ENCODE results near the gene SELENON. TPM values are rescaled to one million over a fixed set of nuclear protein-coding genes. Genes with fewer than 3 reads are reported as not detected.

Gene SELENON
- total RNA-seq, 1 donor from 2014 or later: 64.1 TPM

- H3K36me3 ChIP-seq (ENCODE audit: insufficient read depth, low read length): peaks cover 53% of the 10 kb centered on the region
- H3K4me3 ChIP-seq (ENCODE audit: insufficient read depth, low read depth, low read length): no peak overlapping the region
- no peak overlapping the region for H3K9ac ChIP-seq (ENCODE audit: low read length)
- FAIRE-seq: no peak
- no peaks in the 10 kb centered on the region for H3K79me2 ChIP-seq (ENCODE audit: insufficient read depth, low read length)
- no peaks in the 10 kb centered on the region for H3K9me3 ChIP-seq (ENCODE audit: insufficient read depth, low read depth, low read length)
- H4K20me1 ChIP-seq (ENCODE audit: insufficient read depth, low read length): no peaks in the 10 kb centered on the region
- Mint-ChIP-seq H3K27ac (ENCODE audit: unreplicated experiment) (no peak overlapping the region), H3K4me3 (ENCODE audit: unreplicated experiment) (no peak overlapping the region), H3K9me3 (ENCODE audit: unreplicated experiment) (no peaks in the 10 kb centered on the region), H3K27me3 (ENCODE audit: low read depth, unreplicated experiment) (no peaks in the 10 kb centered on the region), H3K4me1 (ENCODE audit: low read depth, unreplicated experiment) (peaks cover 2% of the 10 kb centered on the region), H3K36me3 (ENCODE audit: low read depth, unreplicated experiment) (peaks cover 29% of the 10 kb centered on the region)
- TF ChIP-seq CTCF (IDR thresholded peaks at IDR 0.05; ENCODE audit: insufficient read depth, low read depth, low read length) (no peak), EZH2 (IDR thresholded peaks at IDR 0.05; ENCODE audit: insufficient read depth, low read length) (no peak)
- no peak for DNase-seq (ENCODE audit: low read depth)
- no peak overlapping the region for H2AFZ ChIP-seq (ENCODE audit: low read depth, low read length)
- peaks cover 1% of the 10 kb centered on the region for H3K4me1 ChIP-seq (ENCODE audit: insufficient read depth, low read length)
- no peak overlapping the region for H3K27ac ChIP-seq (ENCODE audit: low read depth, low read length)
- H3K4me2 ChIP-seq (ENCODE audit: low read length): no peak overlapping the region
- no peaks in the 10 kb centered on the region for H3K27me3 ChIP-seq (ENCODE audit: insufficient read depth, low read length)
These were observed 31.7 kb downstream of the SELENON start for GRCh38 chr1:25831569-25832196.

- TF ChIP-seq CTCF (IDR thresholded peaks at IDR 0.05; ENCODE audit: insufficient read depth, low read depth, low read length): no peak
- no peak for TF ChIP-seq EZH2 (IDR thresholded peaks at IDR 0.05; ENCODE audit: insufficient read depth, low read length)
- Histone ChIP-seq H3K4me1 (ENCODE audit: insufficient read depth, low read length) (peaks cover 6% of the 10 kb centered on the region), H3K27ac (ENCODE audit: low read depth, low read length) (no peak overlapping the region), H3K36me3 (ENCODE audit: insufficient read depth, low read length) (peaks cover 50% of the 10 kb centered on the region), H2AFZ (ENCODE audit: low read depth, low read length) (no peak overlapping the region), H3K4me2 (ENCODE audit: low read length) (no peak overlapping the region), H3K9me3 (ENCODE audit: insufficient read depth, low read depth, low read length) (no peaks in the 10 kb centered on the region), H3K79me2 (ENCODE audit: insufficient read depth, low read length) (no peaks in the 10 kb centered on the region), H4K20me1 (ENCODE audit: insufficient read depth, low read length) (no peaks in the 10 kb centered on the region), H3K4me3 (ENCODE audit: insufficient read depth, low read depth, low read length) (no peak overlapping the region), H3K9ac (ENCODE audit: low read length) (no peak overlapping the region), H3K27me3 (ENCODE audit: insufficient read depth, low read length) (no peaks in the 10 kb centered on the region)
- H3K9me3 Mint-ChIP-seq (ENCODE audit: unreplicated experiment): no peaks in the 10 kb centered on the region
- FAIRE-seq (no peak), DNase-seq (ENCODE audit: low read depth) (no peak)
- H3K4me3 Mint-ChIP-seq (ENCODE audit: unreplicated experiment): no peak overlapping the region
- H3K36me3 Mint-ChIP-seq (ENCODE audit: low read depth, unreplicated experiment): peaks cover 26% of the 10 kb centered on the region
- H3K4me1 Mint-ChIP-seq (ENCODE audit: low read depth, unreplicated experiment): peaks cover 3% of the 10 kb centered on the region
- no peak overlapping the region for H3K27ac Mint-ChIP-seq (ENCODE audit: unreplicated experiment)
- H3K27me3 Mint-ChIP-seq (ENCODE audit: low read depth, unreplicated experiment): no peaks in the 10 kb centered on the region
These were observed 32.5 kb downstream of the SELENON start for GRCh38 chr1:25832336-25833037.

- Mint-ChIP-seq H3K27me3 (ENCODE audit: low read depth, unreplicated experiment) (no peaks in the 10 kb centered on the region), H3K4me3 (ENCODE audit: unreplicated experiment) (no peak overlapping the region), H3K4me1 (ENCODE audit: low read depth, unreplicated experiment) (peaks cover 3% of the 10 kb centered on the region), H3K36me3 (ENCODE audit: low read depth, unreplicated experiment) (peaks cover 26% of the 10 kb centered on the region), H3K27ac (ENCODE audit: unreplicated experiment) (no peak overlapping the region), H3K9me3 (ENCODE audit: unreplicated experiment) (no peaks in the 10 kb centered on the region)
- Histone ChIP-seq H3K36me3 (ENCODE audit: insufficient read depth, low read length) (peaks cover 50% of the 10 kb centered on the region), H4K20me1 (ENCODE audit: insufficient read depth, low read length) (no peaks in the 10 kb centered on the region), H3K79me2 (ENCODE audit: insufficient read depth, low read length) (no peaks in the 10 kb centered on the region), H3K4me1 (ENCODE audit: insufficient read depth, low read length) (peaks cover 6% of the 10 kb centered on the region), H3K4me3 (ENCODE audit: insufficient read depth, low read depth, low read length) (no peak overlapping the region), H3K27me3 (ENCODE audit: insufficient read depth, low read length) (no peaks in the 10 kb centered on the region), H3K9me3 (ENCODE audit: insufficient read depth, low read depth, low read length) (no peaks in the 10 kb centered on the region), H3K4me2 (ENCODE audit: low read length) (no peak overlapping the region), H3K27ac (ENCODE audit: low read depth, low read length) (no peak overlapping the region), H2AFZ (ENCODE audit: low read depth, low read length) (no peak overlapping the region), H3K9ac (ENCODE audit: low read length) (no peak overlapping the region)
- TF ChIP-seq CTCF (IDR thresholded peaks at IDR 0.05; ENCODE audit: insufficient read depth, low read depth, low read length): no peak
- no peak for TF ChIP-seq EZH2 (IDR thresholded peaks at IDR 0.05; ENCODE audit: insufficient read depth, low read length)
- no peak for DNase-seq (ENCODE audit: low read depth)
- no peak for FAIRE-seq
These were observed 33.2 kb downstream of the SELENON start for GRCh38 chr1:25833158-25833557.
